Endothelial cell of umbilical vein (primary cell): Measurements from ENCODE around the gene SOAT1.

Source experiments
- CTCF ChIP-seq, 2 donors: IDR thresholded peaks; 1 replicate in 1 of 2; 2 replicates in 1 of 2; pipeline ENCODE4 v1.5.1; 2011; ENCODE audit warnings: low read length in 2 of 2, mild to moderate bottlenecking in 2 of 2, moderate library complexity in 2 of 2, control low read depth in 1 of 2, inconsistent platforms in 1 of 2, low read depth in 1 of 2; ENCODE audit not compliant: insufficient read depth in 1 of 2; ENCODE audit errors: extremely low read depth in 1 of 2
- FOS ChIP-seq: IDR thresholded peaks from 2 replicates; pipeline ENCODE4 v1.6.1; 2011; ENCODE audit warnings: mild to moderate bottlenecking, low read length, moderate library complexity, borderline replicate concordance; ENCODE audit not compliant: insufficient read depth
- JUN ChIP-seq: IDR thresholded peaks from 2 replicates; pipeline ENCODE4 v1.6.1; 2011; ENCODE audit warnings: borderline replicate concordance, low read depth; ENCODE audit not compliant: insufficient read length, insufficient read depth
- MAX ChIP-seq: IDR thresholded peaks from 2 replicates; pipeline ENCODE4 v1.6.1; 2011; ENCODE audit not compliant: insufficient read depth, insufficient read length
- POLR2A ChIP-seq: IDR thresholded peaks from 2 replicates; pipeline ENCODE4 v1.6.1; 2012; ENCODE audit warnings: low read depth, mild to moderate bottlenecking, control low read depth, low read length

- TF ChIP-seq POLR2A = no peak
- no peak for TF ChIP-seq CTCF (IDR thresholded peaks at IDR 0.05; ENCODE audit: extremely low read depth in 1 of 2, insufficient read depth in 1 of 2, low read depth in 1 of 2, low read length in 2 of 2)
- TF ChIP-seq JUN = no peak
- no peak for TF ChIP-seq MAX
- no peak for TF ChIP-seq FOS
Measured at GRCh38 chr1:179376223-179376622, 82.6 kb downstream of the SOAT1 start.
